ENCODE results near the gene P2RX4. TPM values are rescaled to one million over a fixed set of nuclear protein-coding genes. Genes with fewer than 3 reads are reported as not detected.

Gene P2RX4
- total and polyA plus RNA-seq, 4 donors: 16.5 to 32.1 (median 21.8) TPM

DNA sequence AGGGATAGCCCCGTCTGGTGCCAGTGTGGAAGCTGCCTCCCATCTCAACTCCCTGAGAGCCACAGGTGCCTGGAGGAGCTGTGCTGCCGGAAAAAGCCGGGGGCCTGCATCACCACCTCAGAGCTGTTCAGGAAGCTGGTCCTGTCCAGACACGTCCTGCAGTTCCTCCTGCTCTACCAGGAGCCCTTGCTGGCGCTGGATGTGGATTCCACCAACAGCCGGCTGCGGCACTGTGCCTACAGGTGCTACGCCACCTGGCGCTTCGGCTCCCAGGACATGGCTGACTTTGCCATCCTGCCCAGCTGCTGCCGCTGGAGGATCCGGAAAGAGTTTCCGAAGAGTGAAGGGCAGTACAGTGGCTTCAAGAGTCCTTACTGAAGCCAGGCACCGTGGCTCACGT, 25.5 kb upstream of the P2RX4 start:
- no peak overlapping the region for H3K9ac ChIP-seq (ENCODE audit: low read depth in 1 of 2, low read length in 2 of 2)
- no peaks in the 10 kb centered on the region for H3K4me1 ChIP-seq (ENCODE audit: control insufficient read depth in 4 of 4, insufficient read depth in 4 of 4, low read length in 3 of 4)
- WGBS: 91% methylated on average over 15 of the region's 15 CpGs
- no peak overlapping the region for H3K27ac ChIP-seq (ENCODE audit: low read depth in 1 of 2, low read length in 2 of 2)
- H3K9me3 ChIP-seq (ENCODE audit: control insufficient read depth in 4 of 4, low read length in 3 of 4): no peaks in the 10 kb centered on the region
- DNase-seq (ENCODE audit: low spot score): no peak
- H3K27me3 ChIP-seq (ENCODE audit: control insufficient read depth in 4 of 4, insufficient read depth in 4 of 4, low read length in 3 of 4): no peaks in the 10 kb centered on the region
- no peak overlapping the region for H3K4me3 ChIP-seq (ENCODE audit: low read depth in 1 of 3, low read length in 3 of 3)
- TF ChIP-seq, protein P1, sequence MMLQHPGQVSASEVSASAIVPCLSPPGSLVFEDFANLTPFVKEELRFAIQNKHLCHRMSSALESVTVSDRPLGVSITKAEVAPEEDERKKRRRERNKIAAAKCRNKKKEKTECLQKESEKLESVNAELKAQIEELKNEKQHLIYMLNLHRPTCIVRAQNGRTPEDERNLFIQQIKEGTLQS (IDR thresholded peaks at IDR 0.05): no peak
- no peak for TF ChIP-seq GABPA (IDR thresholded peaks at IDR 0.05 in 1 of 2, conservative IDR thresholded peaks at IDR 0.05 in 1 of 2)
- TF ChIP-seq JUND (IDR thresholded peaks at IDR 0.05): no peak
- no peak for TF ChIP-seq FOXA2 (IDR thresholded peaks at IDR 0.05)
- TF ChIP-seq EGR1 (IDR thresholded peaks at IDR 0.05; ENCODE audit: low read depth in 2 of 2): no peak
- no peak for TF ChIP-seq FOXA1 (IDR thresholded peaks at IDR 0.05)
- TF ChIP-seq, protein P2, sequence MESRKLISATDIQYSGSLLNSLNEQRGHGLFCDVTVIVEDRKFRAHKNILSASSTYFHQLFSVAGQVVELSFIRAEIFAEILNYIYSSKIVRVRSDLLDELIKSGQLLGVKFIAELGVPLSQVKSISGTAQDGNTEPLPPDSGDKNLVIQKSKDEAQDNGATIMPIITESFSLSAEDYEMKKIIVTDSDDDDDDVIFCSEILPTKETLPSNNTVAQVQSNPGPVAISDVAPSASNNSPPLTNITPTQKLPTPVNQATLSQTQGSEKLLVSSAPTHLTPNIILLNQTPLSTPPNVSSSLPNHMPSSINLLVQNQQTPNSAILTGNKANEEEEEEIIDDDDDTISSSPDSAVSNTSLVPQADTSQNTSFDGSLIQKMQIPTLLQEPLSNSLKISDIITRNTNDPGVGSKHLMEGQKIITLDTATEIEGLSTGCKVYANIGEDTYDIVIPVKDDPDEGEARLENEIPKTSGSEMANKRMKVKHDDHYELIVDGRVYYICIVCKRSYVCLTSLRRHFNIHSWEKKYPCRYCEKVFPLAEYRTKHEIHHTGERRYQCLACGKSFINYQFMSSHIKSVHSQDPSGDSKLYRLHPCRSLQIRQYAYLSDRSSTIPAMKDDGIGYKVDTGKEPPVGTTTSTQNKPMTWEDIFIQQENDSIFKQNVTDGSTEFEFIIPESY (IDR thresholded peaks at IDR 0.05): no peak
- TF ChIP-seq, protein P3, sequence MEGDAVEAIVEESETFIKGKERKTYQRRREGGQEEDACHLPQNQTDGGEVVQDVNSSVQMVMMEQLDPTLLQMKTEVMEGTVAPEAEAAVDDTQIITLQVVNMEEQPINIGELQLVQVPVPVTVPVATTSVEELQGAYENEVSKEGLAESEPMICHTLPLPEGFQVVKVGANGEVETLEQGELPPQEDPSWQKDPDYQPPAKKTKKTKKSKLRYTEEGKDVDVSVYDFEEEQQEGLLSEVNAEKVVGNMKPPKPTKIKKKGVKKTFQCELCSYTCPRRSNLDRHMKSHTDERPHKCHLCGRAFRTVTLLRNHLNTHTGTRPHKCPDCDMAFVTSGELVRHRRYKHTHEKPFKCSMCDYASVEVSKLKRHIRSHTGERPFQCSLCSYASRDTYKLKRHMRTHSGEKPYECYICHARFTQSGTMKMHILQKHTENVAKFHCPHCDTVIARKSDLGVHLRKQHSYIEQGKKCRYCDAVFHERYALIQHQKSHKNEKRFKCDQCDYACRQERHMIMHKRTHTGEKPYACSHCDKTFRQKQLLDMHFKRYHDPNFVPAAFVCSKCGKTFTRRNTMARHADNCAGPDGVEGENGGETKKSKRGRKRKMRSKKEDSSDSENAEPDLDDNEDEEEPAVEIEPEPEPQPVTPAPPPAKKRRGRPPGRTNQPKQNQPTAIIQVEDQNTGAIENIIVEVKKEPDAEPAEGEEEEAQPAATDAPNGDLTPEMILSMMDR (IDR thresholded peaks at IDR 0.05; ENCODE audit: low read depth, low read length, missing input control): no peak
- TF ChIP-seq NR2F2 (IDR thresholded peaks at IDR 0.05): no peak
- TF ChIP-seq, protein P4, sequence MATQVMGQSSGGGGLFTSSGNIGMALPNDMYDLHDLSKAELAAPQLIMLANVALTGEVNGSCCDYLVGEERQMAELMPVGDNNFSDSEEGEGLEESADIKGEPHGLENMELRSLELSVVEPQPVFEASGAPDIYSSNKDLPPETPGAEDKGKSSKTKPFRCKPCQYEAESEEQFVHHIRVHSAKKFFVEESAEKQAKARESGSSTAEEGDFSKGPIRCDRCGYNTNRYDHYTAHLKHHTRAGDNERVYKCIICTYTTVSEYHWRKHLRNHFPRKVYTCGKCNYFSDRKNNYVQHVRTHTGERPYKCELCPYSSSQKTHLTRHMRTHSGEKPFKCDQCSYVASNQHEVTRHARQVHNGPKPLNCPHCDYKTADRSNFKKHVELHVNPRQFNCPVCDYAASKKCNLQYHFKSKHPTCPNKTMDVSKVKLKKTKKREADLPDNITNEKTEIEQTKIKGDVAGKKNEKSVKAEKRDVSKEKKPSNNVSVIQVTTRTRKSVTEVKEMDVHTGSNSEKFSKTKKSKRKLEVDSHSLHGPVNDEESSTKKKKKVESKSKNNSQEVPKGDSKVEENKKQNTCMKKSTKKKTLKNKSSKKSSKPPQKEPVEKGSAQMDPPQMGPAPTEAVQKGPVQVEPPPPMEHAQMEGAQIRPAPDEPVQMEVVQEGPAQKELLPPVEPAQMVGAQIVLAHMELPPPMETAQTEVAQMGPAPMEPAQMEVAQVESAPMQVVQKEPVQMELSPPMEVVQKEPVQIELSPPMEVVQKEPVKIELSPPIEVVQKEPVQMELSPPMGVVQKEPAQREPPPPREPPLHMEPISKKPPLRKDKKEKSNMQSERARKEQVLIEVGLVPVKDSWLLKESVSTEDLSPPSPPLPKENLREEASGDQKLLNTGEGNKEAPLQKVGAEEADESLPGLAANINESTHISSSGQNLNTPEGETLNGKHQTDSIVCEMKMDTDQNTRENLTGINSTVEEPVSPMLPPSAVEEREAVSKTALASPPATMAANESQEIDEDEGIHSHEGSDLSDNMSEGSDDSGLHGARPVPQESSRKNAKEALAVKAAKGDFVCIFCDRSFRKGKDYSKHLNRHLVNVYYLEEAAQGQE (IDR thresholded peaks at IDR 0.05): no peak
- no peak for TF ChIP-seq TAF1 (conservative IDR thresholded peaks at IDR 0.05)
- no peak for TF ChIP-seq YY1 (IDR thresholded peaks at IDR 0.05)
- TF ChIP-seq, protein P5, sequence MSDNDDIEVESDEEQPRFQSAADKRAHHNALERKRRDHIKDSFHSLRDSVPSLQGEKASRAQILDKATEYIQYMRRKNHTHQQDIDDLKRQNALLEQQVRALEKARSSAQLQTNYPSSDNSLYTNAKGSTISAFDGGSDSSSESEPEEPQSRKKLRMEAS (IDR thresholded peaks at IDR 0.05): no peak
- no peak for TF ChIP-seq HNF4G (IDR thresholded peaks at IDR 0.05)
- no peak for TF ChIP-seq SP1 (IDR thresholded peaks at IDR 0.05)
- TF ChIP-seq HNF4A (conservative IDR thresholded peaks at IDR 0.05): no peak
- no peak for TF ChIP-seq RAD21 (IDR thresholded peaks at IDR 0.05)
- TF ChIP-seq RXRA (IDR thresholded peaks at IDR 0.05): no peak
- peaks cover 0 to 22% (median 9%) of the 10 kb centered on the region in 4 donors for H3K36me3 ChIP-seq (ENCODE audit: control insufficient read depth in 4 of 4, insufficient read depth in 3 of 4, low read depth in 1 of 4, low read length in 3 of 4)

Data from liver (tissue), 9 donors.